ENCODE measurements around the gene LPGAT1.
"Not testable (repeated sequence)": the region's sequence is repeated elsewhere in the genome, so short reads cannot be mapped to it uniquely, and the experiment has no call there.

The LPGAT1 gene

DNA sequence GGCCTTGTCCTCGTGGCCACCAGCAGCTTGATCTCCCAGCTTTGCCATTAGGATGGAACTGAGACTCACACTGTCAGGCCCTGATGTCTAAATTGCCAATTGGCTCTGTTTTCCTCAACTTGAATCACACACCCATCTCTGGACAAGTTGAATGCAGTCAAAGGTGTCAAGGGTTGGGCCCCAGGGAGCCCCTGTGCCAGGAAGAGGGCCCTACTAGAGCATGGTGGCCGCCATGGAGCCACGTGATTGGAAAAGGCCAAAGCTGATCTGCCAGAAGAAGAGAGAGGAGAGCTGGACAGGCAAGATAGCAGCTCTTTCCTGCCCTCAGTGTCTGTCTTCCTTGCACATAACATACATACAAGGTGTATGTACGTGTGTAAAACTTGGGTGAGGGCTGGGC is 100.2 kb downstream of the LPGAT1 start:
- no peaks in the 10 kb centered on the region for H3K4me1 ChIP-seq
- H3K4me2 ChIP-seq = no peak overlapping the region
- no peaks in the 10 kb centered on the region for H4K20me1 ChIP-seq
- no peak overlapping the region for H3K9ac ChIP-seq
- no peaks in the 10 kb centered on the region for H3K36me3 ChIP-seq
- H3K27ac ChIP-seq = no peak overlapping the region
- H3K9me3 ChIP-seq = no peaks in the 10 kb centered on the region
- TF ChIP-seq Cebpa-rat (IDR thresholded peaks at IDR 0.05) = no peak
- no peaks in the 10 kb centered on the region for H3K27me3 ChIP-seq
- H3K4me3 ChIP-seq = no peak overlapping the region

DNA sequence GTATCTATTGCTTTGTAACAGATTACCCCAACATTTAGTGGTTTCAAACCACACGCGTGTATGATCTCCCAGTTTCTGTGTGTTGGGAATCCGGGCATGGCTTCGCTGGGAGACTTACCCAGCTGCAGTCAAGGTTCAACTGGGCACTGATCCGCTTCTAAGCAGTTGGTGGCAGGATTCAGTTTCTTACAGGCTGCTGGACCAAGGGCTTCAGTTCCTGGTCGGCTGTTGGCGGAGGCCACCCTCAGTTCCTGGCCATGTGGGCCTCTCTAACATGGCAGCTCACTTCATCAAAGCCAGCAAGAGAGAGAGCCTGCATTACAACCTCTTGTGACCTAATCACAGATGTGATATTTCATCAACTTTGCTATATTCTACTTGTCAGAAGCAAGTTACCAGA is 101.3 kb downstream of the LPGAT1 start:
- Histone ChIP-seq H3K4me2 (no peak overlapping the region), H3K9me3 (no peaks in the 10 kb centered on the region), H3K27me3 (no peaks in the 10 kb centered on the region), H3K9ac (no peak overlapping the region), H3K27ac (no peak overlapping the region), H3K36me3 (no peaks in the 10 kb centered on the region), H3K4me1 (no peaks in the 10 kb centered on the region), H4K20me1 (no peaks in the 10 kb centered on the region), H3K4me3 (no peak overlapping the region)
- TF ChIP-seq Cebpa-rat (IDR thresholded peaks at IDR 0.05) = no peak

DNA sequence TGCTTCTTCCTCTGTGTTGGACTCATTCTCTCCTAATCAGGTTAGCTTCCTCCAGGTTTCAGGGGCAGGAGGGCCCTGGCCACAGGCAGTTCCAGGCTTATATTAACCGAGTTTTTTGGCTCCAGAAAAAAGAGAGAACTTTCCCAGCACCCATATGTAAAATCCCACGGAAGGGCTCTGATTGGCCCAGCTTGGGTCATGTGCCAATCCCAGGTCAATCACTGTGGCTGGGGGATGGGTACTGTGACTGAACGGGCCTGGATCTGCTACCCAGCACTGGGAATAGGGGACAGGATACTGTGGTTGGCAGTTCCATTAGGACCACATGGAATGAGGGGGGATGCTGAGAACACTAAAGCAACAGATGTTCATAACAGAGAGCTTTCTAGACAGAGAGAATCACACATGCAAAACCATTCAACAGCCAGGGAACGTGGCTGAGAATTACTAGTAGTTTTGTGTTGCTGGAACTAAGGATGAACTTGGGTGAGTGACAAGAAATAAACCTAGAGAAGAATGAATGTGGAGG is 104.0 kb downstream of the LPGAT1 start:
- H3K36me3 ChIP-seq = no peaks in the 10 kb centered on the region
- H3K27me3 ChIP-seq = no peaks in the 10 kb centered on the region
- no peak overlapping the region for H3K4me3 ChIP-seq
- no peak overlapping the region for H3K4me2 ChIP-seq
- no peak for TF ChIP-seq Cebpa-rat (IDR thresholded peaks at IDR 0.05)
- H3K9ac ChIP-seq = no peak overlapping the region
- H4K20me1 ChIP-seq = no peaks in the 10 kb centered on the region
- no peak overlapping the region for H3K27ac ChIP-seq
- H3K9me3 ChIP-seq = no peaks in the 10 kb centered on the region
- no peaks in the 10 kb centered on the region for H3K4me1 ChIP-seq

DNA sequence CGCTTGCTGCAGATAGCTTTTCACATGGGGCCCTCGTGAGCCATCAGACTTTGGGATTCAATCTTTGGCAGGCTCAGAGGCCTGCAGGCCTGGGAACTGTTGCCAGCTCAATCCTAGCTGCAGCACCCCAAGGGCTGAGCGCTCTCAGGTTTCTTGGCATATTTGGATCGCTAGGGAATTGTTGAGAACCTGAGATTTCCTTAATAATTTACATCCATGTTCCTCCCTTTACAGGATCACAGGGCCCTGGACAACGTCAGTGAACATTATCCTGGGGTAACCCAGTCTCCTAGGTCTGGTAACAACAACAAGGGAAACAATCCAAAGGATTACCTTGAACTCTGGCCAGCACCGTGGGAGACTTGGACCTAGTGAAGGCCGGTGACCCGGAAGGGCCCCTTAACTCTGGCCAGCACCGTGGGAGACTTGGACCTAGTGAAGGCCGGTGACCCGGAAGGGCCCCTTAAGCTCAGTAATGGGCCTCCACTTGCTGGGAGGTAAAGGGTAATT is 105.8 kb downstream of the LPGAT1 start:
- no peaks in the 10 kb centered on the region for H3K27me3 ChIP-seq
- TF ChIP-seq Cebpa-rat (IDR thresholded peaks at IDR 0.05) = no peak

DNA sequence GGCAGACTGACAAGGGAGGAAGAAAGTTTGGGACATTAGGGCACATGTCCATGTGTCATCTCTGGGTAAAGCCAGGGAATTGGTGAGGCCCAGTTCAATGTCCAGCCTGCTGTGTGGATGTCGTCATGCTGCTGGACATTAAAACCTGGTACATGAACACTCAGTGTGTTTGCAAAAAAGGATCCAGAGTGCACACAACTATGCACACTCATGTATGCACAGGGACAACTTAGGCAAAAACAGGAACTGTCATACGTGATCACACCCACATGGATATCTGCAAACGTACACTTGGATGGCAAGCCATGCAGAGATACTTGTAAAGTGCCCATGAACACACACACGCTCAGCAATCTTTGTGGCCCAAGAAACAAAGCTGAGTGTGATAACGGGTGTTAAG is 107.3 kb downstream of the LPGAT1 start:
- H3K4me1 ChIP-seq = no peaks in the 10 kb centered on the region
- no peaks in the 10 kb centered on the region for H3K27me3 ChIP-seq
- H3K36me3 ChIP-seq = no peaks in the 10 kb centered on the region
- no peaks in the 10 kb centered on the region for H4K20me1 ChIP-seq
- no peak overlapping the region for H3K9ac ChIP-seq
- H3K4me2 ChIP-seq = no peak overlapping the region
- peaks cover 12% of the 10 kb centered on the region; the same call in 1 of the 2 replicates for H3K9me3 ChIP-seq
- no peak overlapping the region for H3K27ac ChIP-seq
- no peak overlapping the region for H3K4me3 ChIP-seq
- no peak for TF ChIP-seq Cebpa-rat (IDR thresholded peaks at IDR 0.05)

More for the DNA sequence above, 105.8 kb downstream of the LPGAT1 start:
- Histone ChIP-seq H3K4me1 (no peaks in the 10 kb centered on the region), H4K20me1 (no peaks in the 10 kb centered on the region), H3K4me3 (no peak overlapping the region), H3K9ac (no peak overlapping the region), H3K27ac (no peak overlapping the region), H3K4me2 (no peak overlapping the region), H3K36me3 (no peaks in the 10 kb centered on the region), H3K9me3 (0 out of 2 replicates have a peak, but pooled peaks cover 6% of the 10 kb centered on the region)

DNA sequence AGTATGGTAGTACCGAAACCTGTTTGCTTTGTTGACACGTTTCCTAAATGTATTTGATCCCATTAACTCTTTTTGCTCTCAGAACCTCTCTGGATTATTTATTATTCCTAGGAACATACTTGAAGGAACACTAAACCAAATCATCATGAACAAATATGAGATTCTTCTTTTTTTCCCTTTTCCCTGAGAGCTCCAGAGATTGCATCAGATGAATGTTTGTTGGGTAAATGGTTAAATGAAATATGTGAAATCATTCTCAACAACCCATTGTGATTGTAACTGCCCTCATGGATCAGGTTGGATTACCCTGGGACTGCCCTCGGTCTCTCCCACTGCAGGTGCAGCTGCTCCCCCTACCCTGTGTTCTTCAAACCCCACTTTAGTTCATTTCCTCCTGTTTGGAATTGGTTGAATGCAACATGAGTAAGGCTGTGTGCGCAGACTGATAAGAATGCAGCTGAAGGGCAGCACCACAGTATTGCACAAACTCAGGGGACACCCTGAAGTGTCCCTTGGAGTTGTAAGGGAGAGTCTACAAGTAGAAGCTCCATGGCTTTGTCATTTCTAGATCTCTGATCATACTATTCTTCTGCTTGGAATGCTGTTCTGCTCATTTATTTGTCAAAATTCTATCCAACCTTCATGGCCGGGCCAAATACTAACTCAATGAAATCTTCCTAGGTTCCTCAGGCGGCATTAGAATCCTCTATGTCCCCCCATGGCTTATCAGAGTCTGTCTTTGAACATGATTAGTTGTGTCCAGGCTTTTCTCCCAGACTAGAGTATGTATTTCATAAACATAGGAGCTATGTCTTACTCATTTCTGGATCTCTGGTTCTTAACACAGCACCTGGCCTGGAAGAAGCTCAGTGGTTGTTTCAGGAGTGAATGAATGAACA is 108.0 kb downstream of the LPGAT1 start:
- H3K27me3 ChIP-seq = no peaks in the 10 kb centered on the region
- no peaks in the 10 kb centered on the region for H3K4me1 ChIP-seq
- no peak overlapping the region for H3K9ac ChIP-seq
- no peak overlapping the region for H3K27ac ChIP-seq
- no peak for TF ChIP-seq Cebpa-rat (IDR thresholded peaks at IDR 0.05)
- H4K20me1 ChIP-seq = no peaks in the 10 kb centered on the region
- H3K4me2 ChIP-seq = no peak overlapping the region
- H3K9me3 ChIP-seq = peaks cover 12% of the 10 kb centered on the region; the same call in 1 of the 2 replicates
- H3K4me3 ChIP-seq = no peak overlapping the region
- H3K36me3 ChIP-seq = no peaks in the 10 kb centered on the region

DNA sequence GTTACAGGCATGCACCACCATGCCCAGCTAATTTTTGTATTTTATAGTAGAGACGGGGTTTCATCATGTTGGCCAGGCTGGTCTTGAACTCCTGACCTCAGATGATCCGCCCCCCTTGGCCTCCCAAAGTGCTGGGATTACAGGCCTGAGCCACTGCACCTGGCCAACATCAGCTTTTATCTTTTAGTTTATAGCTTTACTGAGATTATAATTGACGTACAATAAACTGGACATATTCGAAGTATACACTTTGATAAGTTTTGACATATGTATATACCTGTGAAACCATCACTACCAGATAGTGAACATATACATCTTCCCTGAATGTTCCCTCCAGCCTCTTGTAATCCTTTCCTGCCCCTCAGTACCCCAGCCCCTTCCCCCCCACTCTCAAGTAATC is 114.0 kb downstream of the LPGAT1 start:
- H4K20me1 ChIP-seq, H3K4me3 ChIP-seq, H3K27me3 ChIP-seq, H3K36me3 ChIP-seq, H3K27ac ChIP-seq, H3K9ac ChIP-seq: not testable (repeated sequence)
- Histone ChIP-seq H3K4me2 (peak overlapping the region; percentile 60), H3K4me1 (peaks cover 28% of the 10 kb centered on the region), H3K9me3 (peaks cover 12% of the 10 kb centered on the region; the same call in 1 of the 2 replicates)

DNA sequence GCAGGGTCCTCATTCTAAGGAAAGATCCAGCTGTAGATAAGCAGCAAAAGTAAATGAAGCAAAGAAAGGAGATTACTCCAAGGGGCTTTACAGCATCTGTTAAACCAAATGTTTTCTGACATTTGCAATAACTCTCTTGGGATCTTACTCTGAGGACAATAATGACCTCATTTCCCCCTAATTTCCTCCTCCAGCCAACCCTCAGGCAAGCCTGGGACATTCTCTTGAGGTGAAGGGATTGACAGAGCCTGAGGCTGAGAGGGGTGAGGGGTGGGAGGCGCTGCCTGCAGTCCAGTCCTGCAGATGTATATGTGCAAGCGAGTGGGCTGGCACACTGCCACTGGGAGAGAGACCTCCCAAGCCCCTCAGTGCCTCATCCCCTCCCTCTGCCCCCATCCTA is 114.6 kb downstream of the LPGAT1 start:
- no peak overlapping the region for H3K4me3 ChIP-seq
- TF ChIP-seq Cebpa-rat (IDR thresholded peaks at IDR 0.05) = no peak
- H3K36me3 ChIP-seq = no peaks in the 10 kb centered on the region
- H3K27ac ChIP-seq = 0 out of 2 replicates have a peak overlapping the region, but pooled peaks have one; percentile 0
- peaks cover 34% of the 10 kb centered on the region for H3K4me1 ChIP-seq
- H3K9me3 ChIP-seq = peaks cover 12% of the 10 kb centered on the region; the same call in 1 of the 2 replicates
- H4K20me1 ChIP-seq = no peaks in the 10 kb centered on the region
- peak overlapping the region; percentile 60 for H3K4me2 ChIP-seq
- no peak overlapping the region for H3K9ac ChIP-seq
- no peaks in the 10 kb centered on the region for H3K27me3 ChIP-seq

DNA sequence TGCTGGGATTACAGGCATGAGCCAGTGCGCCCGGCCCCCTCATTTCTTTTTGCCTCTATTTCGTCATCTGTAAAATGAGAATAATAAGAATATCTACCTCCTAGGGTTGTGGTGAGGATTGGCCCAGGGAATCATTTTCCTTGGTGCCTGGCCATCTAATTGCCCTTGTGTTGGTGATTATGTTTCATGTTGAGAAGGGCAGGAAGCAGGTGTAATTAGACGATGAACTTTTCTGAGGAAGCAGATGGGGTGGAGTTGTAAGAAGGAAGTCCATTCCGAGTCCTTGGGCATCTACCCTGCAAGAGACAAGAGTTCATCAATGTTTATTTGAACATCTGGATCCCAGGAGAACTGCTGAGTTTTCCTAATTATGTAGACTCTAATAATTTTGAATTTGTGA is 116.4 kb downstream of the LPGAT1 start:
- Histone ChIP-seq H3K4me2 (peak overlapping the region; percentile 19; the same call in 1 of the 2 replicates), H3K4me1 (peaks cover 37% of the 10 kb centered on the region), H3K9me3 (no peaks in the 10 kb centered on the region), H3K36me3 (no peaks in the 10 kb centered on the region), H4K20me1 (no peaks in the 10 kb centered on the region), H3K4me3 (no peak overlapping the region), H3K9ac (no peak overlapping the region), H3K27me3 (no peaks in the 10 kb centered on the region), H3K27ac (no peak overlapping the region)
- TF ChIP-seq Cebpa-rat (IDR thresholded peaks at IDR 0.05) = no peak

DNA sequence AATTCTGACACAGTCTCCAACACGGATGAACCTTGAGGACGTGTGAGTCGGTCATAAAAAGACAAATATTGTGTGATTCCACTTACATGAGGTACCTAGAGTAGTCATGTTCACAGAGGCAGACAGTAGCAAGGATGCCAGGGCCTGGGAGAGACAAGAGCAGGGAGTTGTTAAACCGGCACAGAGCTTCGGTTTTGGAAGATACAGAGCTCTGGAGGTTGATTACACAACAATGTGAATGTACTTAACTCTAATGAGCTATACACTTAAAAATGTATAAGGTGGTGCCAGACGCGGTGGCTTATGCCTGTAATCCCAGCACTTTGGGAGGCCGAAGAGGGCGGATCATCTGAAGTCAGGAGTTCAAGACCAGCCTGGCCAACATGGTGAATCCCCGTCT is 117.3 kb downstream of the LPGAT1 start:
- Histone ChIP-seq H4K20me1 (no peaks in the 10 kb centered on the region), H3K4me2 (no peak overlapping the region), H3K9ac (no peak overlapping the region), H3K4me3 (no peak overlapping the region), H3K27ac (no peak overlapping the region), H3K27me3 (no peaks in the 10 kb centered on the region), H3K36me3 (no peaks in the 10 kb centered on the region), H3K9me3 (no peaks in the 10 kb centered on the region), H3K4me1 (peaks cover 37% of the 10 kb centered on the region)
- TF ChIP-seq Cebpa-rat (IDR thresholded peaks at IDR 0.05) = no peak
